K562 (cell line): ENCODE measurements around the gene PPP1R16B. TPM values are rescaled to one million over a fixed set of nuclear protein-coding genes. Genes with fewer than 3 reads are reported as not detected.

Source experiments
- ATAC-seq: fragments of 200-7000 bp; cut with Tn5 transposase; 3 replicates; pipeline ENCODE4 v1.9.1; 2020; ENCODE audit warnings: moderate library complexity
- BruUV-seq: library from RNA; stranded (reverse); fragments of 400-500 nt; replicated peaks from 2 replicates; lab custom pipeline; 2021; lab: Mats Ljungman, UMichigan
- CTCF ChIA-PET: fragments of 300-600 bp; formaldehyde crosslinking; extraction: SDS; loops from one replicate; lab custom pipeline; 2021; ENCODE audit warnings: low intra/inter-chr PET ratio; lab: Yijun Ruan, JAX
- POLR2A ChIA-PET: fragments of 300-600, 350-650 bp; sonication (Branson Sonifier 250); formaldehyde crosslinking; extraction: SDS; loops from one replicate; lab custom pipeline; 2021; ENCODE audit warnings: antibody characterized with exemption, inconsistent platforms; lab: Yijun Ruan, JAX
- DNase-seq, 4 experiments: peaks; one replicate each; pipeline versions ENCODE4 v3.0.0 to v3.0.0-alpha.2; 2011 to 2018; ENCODE audit warnings: low spot score in 3 of 4, mixed read lengths in 3 of 4; ENCODE audit errors: extremely low read depth in 1 of 4
- FAIRE-seq: peaks from 2 replicates; lab custom pipeline; 2011; peaks lifted over from hg19 to GRCh38; lab: Jason Lieb, UNC
- H2AFZ ChIP-seq: 2 replicates; pipeline ENCODE4 v1.6.0; 2011; ENCODE audit warnings: low read depth, low read length, control low read depth, inconsistent platforms
- H3K27ac ChIP-seq: fragments of 200-600 bp; 3 replicates; pipeline ENCODE4 v1.8.0; 2011; ENCODE audit warnings: low read depth, mild to moderate bottlenecking, control low read depth, inconsistent platforms, low read length, moderate library complexity, mixed read lengths; ENCODE audit errors: extremely low read depth
- H3K27me3 ChIP-seq, 2 experiments: fragments of 300-600 bp in 1 of 2; 2 replicates in 1 of 2; 3 replicates in 1 of 2; pipeline versions ENCODE4 v1.6.0 to v1.8.0; 2011; ENCODE audit warnings: inconsistent platforms in 2 of 2, low read length in 2 of 2, mild to moderate bottlenecking in 1 of 2, mixed read lengths in 1 of 2, moderate library complexity in 1 of 2; ENCODE audit not compliant: control insufficient read depth in 2 of 2, insufficient read depth in 2 of 2
- H3K36me3 ChIP-seq: fragments of 300-600 bp; 3 replicates; pipeline ENCODE4 v1.8.0; 2011; ENCODE audit warnings: mild to moderate bottlenecking, low read length, inconsistent platforms; ENCODE audit not compliant: control insufficient read depth, insufficient read depth
- H3K4me1 ChIP-seq, 2 experiments: fragments of 200-600 bp in 1 of 2; replicated peaks in 1 of 2; 2 replicates in 1 of 2; 3 replicates in 1 of 2; pipeline versions ENCODE4 v1.5.1 to v1.8.0; 2011; ENCODE audit warnings: inconsistent platforms in 2 of 2, low read length in 2 of 2, mild to moderate bottlenecking in 1 of 2, mixed read lengths in 1 of 2, moderate library complexity in 1 of 2; ENCODE audit not compliant: control insufficient read depth in 2 of 2, insufficient read depth in 2 of 2
- H3K4me2 ChIP-seq: 2 replicates; pipeline ENCODE4 v1.6.1; 2011; ENCODE audit warnings: low read length, control low read depth, inconsistent platforms, mixed read lengths; ENCODE audit not compliant: insufficient read depth
- H3K4me3 ChIP-seq: fragments of 200-600 bp; sonication (generic), shearing (Covaris generic); 2 replicates; pipeline ENCODE4 v1.5.1; 2016; ENCODE audit warnings: control low read depth, inconsistent platforms
- H3K79me2 ChIP-seq: fragments of 200-600 bp; 3 replicates; pipeline ENCODE4 v1.8.0; 2011; ENCODE audit warnings: low read length, inconsistent platforms; ENCODE audit not compliant: control insufficient read depth, insufficient read depth
- H3K9ac ChIP-seq, 2 experiments: 2 replicates each; pipeline versions ENCODE4 v1.6.0 to v1.6.1; 2011; ENCODE audit warnings: low read depth in 2 of 2, low read length in 2 of 2, control low read depth in 1 of 2, inconsistent platforms in 1 of 2, mild to moderate bottlenecking in 1 of 2, mixed read lengths in 1 of 2; ENCODE audit not compliant: insufficient read depth in 1 of 2
- H3K9me1 ChIP-seq: one replicate; pipeline ENCODE4 v1.6.0; 2011; ENCODE audit warnings: inconsistent platforms, mild to moderate bottlenecking, low read length, moderate library complexity; ENCODE audit not compliant: control insufficient read depth, insufficient read depth
- H3K9me3 ChIP-seq: replicated peaks from 2 replicates; pipeline ENCODE4 v1.5.1; 2011; ENCODE audit warnings: low read depth, low read length, inconsistent platforms; ENCODE audit not compliant: control insufficient read depth, insufficient read depth
- H4K20me1 ChIP-seq: replicated peaks from 2 replicates; pipeline ENCODE4 v1.6.1; 2011; ENCODE audit warnings: low read length, inconsistent platforms, mixed read lengths; ENCODE audit not compliant: control insufficient read depth, insufficient read depth
- NR3C1 ChIP-seq: sonication (generic); formaldehyde crosslinking; IDR thresholded peaks from 2 replicates; pipeline ENCODE4 v1.8.1; 2022; ENCODE audit warnings: missing genetic modification reagents
- ZNF384 ChIP-seq: IDR thresholded peaks from 2 replicates; pipeline ENCODE4 v1.6.1; 2012; ENCODE audit warnings: low read depth, low read length, improper control_type of control experiment
- WGBS: fragments of 100-300 bp; shearing (Covaris generic); methylation state at CpG from one replicate; pipeline ENCODE4 v1.1.6; 2016; ENCODE audit warnings: low coverage, mixed read lengths; ENCODE audit not compliant: insufficient coverage; ENCODE audit errors: missing lambda C conversion rate; 5-methylcytosine and 5-hydroxymethylcytosine counted together
- in situ Hi-C: fragments of 300-500 bp; cut with MboI; formaldehyde crosslinking; loops from 4 replicates; pipeline ENCODE4 v1.15.0; 2018; ENCODE audit warnings: inconsistent platforms, mixed read lengths
- intact Hi-C: fragments of 100-400 bp; cut with micrococcal nuclease; formaldehyde crosslinking; loops from 2 replicates; pipeline ENCODE4 v1.14.2; 2022
- polyA plus RNA-seq, 8 experiments: library from polyadenylated mRNA; depleted of rRNA in 4 of 8; stranded (reverse) in 5 of 8; unstranded in 3 of 8; fragments of >200 nt; fragmentation: Nextera tagmentation in 2 of 8; fragmentation: Illumina TruSeq in 1 of 8; extraction: Ambion mirVana in 2 of 8; extraction: Trizol in 1 of 8; gene quantifications; 2 replicates each; pipeline versions ENCODE4 v1.2.1 to v1.2.3, GENCODE V29; 2011 to 2014; ENCODE audit warnings: inconsistent platforms in 1 of 8, missing spikeins in 1 of 8
- total RNA-seq, 7 experiments: library from RNA; depleted of rRNA in 6 of 7; stranded (reverse); fragments of >200 nt in 6 of 7; fragmentation: Illumina TruSeq in 2 of 7; extraction: Trizol in 2 of 7; gene quantifications; 2 replicates each; pipeline versions ENCODE4 v1.2.1 to v1.2.3, GENCODE V29; 2011 to 2021; ENCODE audit warnings: low replicate concordance in 1 of 7
- TF ChIP-seq, protein P1 (sequence below): fragments of 450-650 bp; formaldehyde crosslinking; IDR thresholded peaks from 2 replicates; pipeline ENCODE4 v1.4.0; 2020; ENCODE audit warnings: mild to moderate bottlenecking, moderate library complexity
- TF ChIP-seq, protein P2 (sequence below), 2 experiments: fragments of 450-650 bp in 1 of 2; sonication (generic) in 1 of 2; formaldehyde crosslinking in 1 of 2; IDR thresholded peaks; 2 replicates each; pipeline versions ENCODE4 v1.7.1 to v1.9.0; 2016 to 2022; ENCODE audit warnings: inconsistent platforms in 1 of 2, mild to moderate bottlenecking in 1 of 2, missing genetic modification reagents in 1 of 2

PPP1R16B gene
- total and polyA plus RNA-seq, 9 of the 15 experiments (the other 6 are each of a cell fraction or from before 2014, with no cell fraction given), result 1.5 to 11.5 (median 6.8) TPM

DNA sequence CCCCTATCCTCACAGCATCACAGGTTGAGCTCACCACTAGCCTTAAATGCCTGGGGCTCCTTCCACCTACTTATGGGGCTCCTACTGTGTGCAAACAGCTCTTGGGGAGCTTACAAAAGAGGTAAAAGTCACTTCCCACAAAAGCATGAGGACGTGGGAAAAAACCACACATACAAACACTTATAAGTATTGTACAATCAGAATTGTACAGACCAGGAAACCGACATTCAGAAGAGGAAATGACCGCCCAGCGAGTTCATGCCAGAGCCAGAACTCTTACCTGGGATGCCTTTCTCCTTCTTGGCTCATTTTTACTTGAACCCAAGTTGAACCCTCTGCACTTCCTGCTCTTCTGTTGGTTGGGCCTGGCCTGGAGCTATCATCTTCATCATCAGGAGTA, 6.3 kb upstream of the PPP1R16B start (continued):
- TF ChIP-seq, protein P1, sequence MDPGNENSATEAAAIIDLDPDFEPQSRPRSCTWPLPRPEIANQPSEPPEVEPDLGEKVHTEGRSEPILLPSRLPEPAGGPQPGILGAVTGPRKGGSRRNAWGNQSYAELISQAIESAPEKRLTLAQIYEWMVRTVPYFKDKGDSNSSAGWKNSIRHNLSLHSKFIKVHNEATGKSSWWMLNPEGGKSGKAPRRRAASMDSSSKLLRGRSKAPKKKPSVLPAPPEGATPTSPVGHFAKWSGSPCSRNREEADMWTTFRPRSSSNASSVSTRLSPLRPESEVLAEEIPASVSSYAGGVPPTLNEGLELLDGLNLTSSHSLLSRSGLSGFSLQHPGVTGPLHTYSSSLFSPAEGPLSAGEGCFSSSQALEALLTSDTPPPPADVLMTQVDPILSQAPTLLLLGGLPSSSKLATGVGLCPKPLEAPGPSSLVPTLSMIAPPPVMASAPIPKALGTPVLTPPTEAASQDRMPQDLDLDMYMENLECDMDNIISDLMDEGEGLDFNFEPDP (CRISPR knock-in tag), result no peak

DNA sequence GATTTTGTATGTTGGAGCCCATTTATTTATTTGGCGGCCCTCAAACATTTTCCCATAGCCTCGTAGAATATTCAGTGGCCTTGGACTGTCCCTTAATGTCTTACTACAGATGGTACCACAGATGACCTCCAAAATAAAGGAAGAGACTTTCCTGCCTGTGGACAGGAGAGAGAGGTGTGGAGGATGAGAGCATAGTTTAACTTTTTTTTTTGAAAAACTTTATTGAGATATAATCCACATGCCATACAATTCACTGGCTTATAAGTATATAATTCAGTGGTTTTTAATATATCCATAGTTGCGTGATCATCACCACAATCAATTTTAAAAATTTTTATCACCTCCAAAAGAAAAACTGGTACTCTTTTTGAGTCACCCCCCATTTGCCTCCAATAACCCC, 4.6 kb upstream of the PPP1R16B start:
- H3K27ac ChIP-seq, result no peak overlapping the region
- in situ Hi-C loops, result no loop called here
- 81% methylated on average over 3 of the region's 3 CpGs for WGBS
- BruUV-seq, result no TSS peak
- H3K79me2 ChIP-seq, result no peaks in the 10 kb centered on the region
- H3K9me3 ChIP-seq, result no peaks in the 10 kb centered on the region
- no peak for FAIRE-seq
- TF ChIP-seq NR3C1 (CRISPR knock-in tag), result no peak
- peak; percentile 78 for TF ChIP-seq ZNF384
- TF ChIP-seq, protein P2, sequence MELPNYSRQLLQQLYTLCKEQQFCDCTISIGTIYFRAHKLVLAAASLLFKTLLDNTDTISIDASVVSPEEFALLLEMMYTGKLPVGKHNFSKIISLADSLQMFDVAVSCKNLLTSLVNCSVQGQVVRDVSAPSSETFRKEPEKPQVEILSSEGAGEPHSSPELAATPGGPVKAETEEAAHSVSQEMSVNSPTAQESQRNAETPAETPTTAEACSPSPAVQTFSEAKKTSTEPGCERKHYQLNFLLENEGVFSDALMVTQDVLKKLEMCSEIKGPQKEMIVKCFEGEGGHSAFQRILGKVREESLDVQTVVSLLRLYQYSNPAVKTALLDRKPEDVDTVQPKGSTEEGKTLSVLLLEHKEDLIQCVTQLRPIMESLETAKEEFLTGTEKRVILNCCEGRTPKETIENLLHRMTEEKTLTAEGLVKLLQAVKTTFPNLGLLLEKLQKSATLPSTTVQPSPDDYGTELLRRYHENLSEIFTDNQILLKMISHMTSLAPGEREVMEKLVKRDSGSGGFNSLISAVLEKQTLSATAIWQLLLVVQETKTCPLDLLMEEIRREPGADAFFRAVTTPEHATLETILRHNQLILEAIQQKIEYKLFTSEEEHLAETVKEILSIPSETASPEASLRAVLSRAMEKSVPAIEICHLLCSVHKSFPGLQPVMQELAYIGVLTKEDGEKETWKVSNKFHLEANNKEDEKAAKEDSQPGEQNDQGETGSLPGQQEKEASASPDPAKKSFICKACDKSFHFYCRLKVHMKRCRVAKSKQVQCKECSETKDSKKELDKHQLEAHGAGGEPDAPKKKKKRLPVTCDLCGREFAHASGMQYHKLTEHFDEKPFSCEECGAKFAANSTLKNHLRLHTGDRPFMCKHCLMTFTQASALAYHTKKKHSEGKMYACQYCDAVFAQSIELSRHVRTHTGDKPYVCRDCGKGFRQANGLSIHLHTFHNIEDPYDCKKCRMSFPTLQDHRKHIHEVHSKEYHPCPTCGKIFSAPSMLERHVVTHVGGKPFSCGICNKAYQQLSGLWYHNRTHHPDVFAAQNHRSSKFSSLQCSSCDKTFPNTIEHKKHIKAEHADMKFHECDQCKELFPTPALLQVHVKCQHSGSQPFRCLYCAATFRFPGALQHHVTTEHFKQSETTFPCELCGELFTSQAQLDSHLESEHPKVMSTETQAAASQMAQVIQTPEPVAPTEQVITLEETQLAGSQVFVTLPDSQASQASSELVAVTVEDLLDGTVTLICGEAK (IDR thresholded peaks at IDR 0.05), result peak; percentile 90
- TF ChIP-seq, protein P2 (CRISPR knock-in tag; IDR thresholded peaks at IDR 0.05), result peak; percentile 91
- ATAC-seq, result no peak
- no peak overlapping the region for H3K4me2 ChIP-seq
- H3K27me3 ChIP-seq, result no peaks in the 10 kb centered on the region
- no peaks in the 10 kb centered on the region for H3K9me1 ChIP-seq
- DNase-seq, result no peak
- H3K9ac ChIP-seq, result no peak overlapping the region
- intact Hi-C loops, result no loop called here
- H4K20me1 ChIP-seq, result no peaks in the 10 kb centered on the region
- no peak overlapping the region for H2AFZ ChIP-seq
- ChIA-PET CTCF (no interaction called here), POLR2A (no interaction called here)
- H3K4me3 ChIP-seq, result no peak overlapping the region
- H3K4me1 ChIP-seq, result peaks cover 10 to 12% of the 10 kb centered on the region in 2 experiments
- no peaks in the 10 kb centered on the region for H3K36me3 ChIP-seq
